BE2C (cell line): ENCODE results near the gene ZNF516. TPM values are rescaled to one million over a fixed set of nuclear protein-coding genes. Genes with fewer than 3 reads are reported as not detected.
"Not testable (repeated sequence)": the region's sequence is repeated elsewhere in the genome, so short reads cannot be mapped to it uniquely, and the experiment has no call there.

ENCODE experiments used
- DNase-seq: peaks from one replicate; pipeline ENCODE4 v3.0.0-alpha.2; 2020
- H3K27me3 ChIP-seq: fragments of 250-450 bp; sonication (Bioruptor Pico); 2 replicates; pipeline ENCODE4 v1.5.1; 2020; ENCODE audit warnings: mild to moderate bottlenecking
- H3K36me3 ChIP-seq: fragments of 250-450 bp; sonication (Bioruptor Pico); 2 replicates; pipeline ENCODE4 v1.5.1; 2020; ENCODE audit warnings: mild to moderate bottlenecking
- H3K4me1 ChIP-seq: fragments of 250-450 bp; sonication (Bioruptor Pico); 2 replicates; pipeline ENCODE4 v1.5.1; 2020
- H3K4me3 ChIP-seq: 2 replicates; pipeline ENCODE4 v1.5.1; 2011; ENCODE audit warnings: low read depth, low read length
- H3K9me3 ChIP-seq: fragments of 250-450 bp; sonication (Bioruptor Pico); 2 replicates; pipeline ENCODE4 v1.5.1; 2020
- CTCF ChIP-seq: IDR thresholded peaks from 2 replicates; pipeline ENCODE4 v1.5.1; 2012; ENCODE audit warnings: mild to moderate bottlenecking, low read depth, low read length
- polyA plus RNA-seq: library from polyadenylated mRNA; unstranded; fragments of >200 nt; gene quantifications from one replicate; pipeline ENCODE4 v1.2.1, GENCODE V29; 2012; ENCODE audit warnings: low read depth, missing spikeins; ENCODE audit not compliant: insufficient read length, insufficient read depth

The ZNF516 gene
- 11.1 TPM for polyA plus RNA-seq

- H3K4me3 ChIP-seq, result peak within 1 kb of the TSS; percentile 76
- H3K27me3 ChIP-seq, result no peaks in the 10 kb centered on the region
- H3K36me3 ChIP-seq, result no peaks in the 10 kb centered on the region
- no peaks in the 10 kb centered on the region for H3K4me1 ChIP-seq
- DNase-seq, result peak; percentile 54
- TF ChIP-seq CTCF, result no peak
- H3K9me3 ChIP-seq, result no peaks in the 10 kb centered on the region
These were observed at the start of gene ZNF516 for GRCh38 chr18:76495006-76495370. TSS of gene ZNF516 (minus strand) at chr18:76495242. CDS start at chr18:76443054, 52,188 bp downstream.

DNA sequence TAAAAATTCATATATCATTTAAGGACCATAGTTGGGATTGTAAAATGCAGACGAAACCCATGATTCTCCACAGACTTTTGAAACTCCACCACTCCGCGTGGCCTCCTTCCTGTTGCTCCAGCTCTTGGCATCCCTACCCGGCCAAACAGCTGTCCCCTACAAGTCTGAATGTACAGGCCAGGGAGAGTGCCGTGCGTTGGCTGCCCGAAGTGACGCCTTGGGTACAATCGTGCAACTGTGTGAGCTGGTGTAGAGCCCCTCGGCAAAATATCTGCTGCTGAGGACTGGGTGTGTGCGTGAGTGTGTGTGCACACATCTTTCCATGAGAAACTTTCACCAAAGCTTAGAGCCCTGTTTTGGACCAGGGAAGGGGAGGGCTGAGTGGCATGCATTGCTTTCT, 43.8 kb upstream of the ZNF516 start:
- no peak for TF ChIP-seq CTCF
- Histone ChIP-seq H3K4me1 (no peaks in the 10 kb centered on the region), H3K4me3 (no peak overlapping the region), H3K9me3 (no peaks in the 10 kb centered on the region), H3K27me3 (no peaks in the 10 kb centered on the region), H3K36me3 (no peaks in the 10 kb centered on the region)
- DNase-seq, result no peak

DNA sequence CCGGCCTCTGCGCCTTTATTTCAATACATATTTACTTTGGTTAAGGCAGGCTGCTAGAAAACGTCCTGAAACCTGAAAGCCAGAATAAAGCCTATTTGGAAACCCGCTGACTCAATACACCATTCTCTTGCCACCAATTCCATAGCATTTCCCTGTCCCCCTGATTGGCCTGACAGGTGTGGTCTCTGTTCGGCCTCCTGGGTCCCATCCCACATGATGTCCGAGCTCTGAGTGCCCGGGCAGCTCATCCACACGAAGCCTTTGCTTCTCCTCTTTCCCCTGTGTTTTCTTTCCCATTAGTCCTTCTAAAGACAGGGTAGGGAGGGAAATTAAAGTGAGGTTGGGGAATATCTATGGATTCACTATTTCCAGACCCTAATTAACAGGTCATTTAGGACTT, 42.6 kb upstream of the ZNF516 start:
- Histone ChIP-seq H3K4me3 (no peak overlapping the region), H3K9me3 (no peaks in the 10 kb centered on the region), H3K36me3 (no peaks in the 10 kb centered on the region), H3K27me3 (no peaks in the 10 kb centered on the region), H3K4me1 (no peaks in the 10 kb centered on the region)
- DNase-seq, result no peak
- no peak for TF ChIP-seq CTCF

GRCh38 chr18:76536593-76536992, 41.6 kb upstream of the ZNF516 start:
- H3K27me3 ChIP-seq, H3K4me1 ChIP-seq, H3K4me3 ChIP-seq, DNase-seq, H3K36me3 ChIP-seq, H3K9me3 ChIP-seq: not testable (repeated sequence)

DNA sequence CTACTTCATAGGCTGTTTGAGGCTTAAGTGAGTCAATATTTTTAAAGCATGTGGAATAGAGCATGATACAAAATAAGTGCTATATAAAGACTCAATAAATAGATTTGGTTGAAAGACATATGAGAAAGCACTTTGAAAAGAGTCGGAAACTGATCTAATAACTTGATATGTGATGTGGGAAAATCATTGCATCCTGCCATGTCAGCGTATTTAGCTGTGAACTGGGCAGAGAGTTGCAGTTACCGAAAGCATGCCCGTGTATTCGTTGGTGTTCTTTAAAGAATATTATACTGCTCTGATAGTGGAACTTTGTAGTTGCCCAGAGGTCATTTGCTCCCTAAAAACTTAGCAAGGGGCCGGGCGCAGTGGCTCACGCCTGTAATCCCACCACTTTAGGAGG, 37.8 kb upstream of the ZNF516 start:
- Histone ChIP-seq H3K36me3 (no peaks in the 10 kb centered on the region), H3K4me1 (no peaks in the 10 kb centered on the region), H3K9me3 (no peaks in the 10 kb centered on the region), H3K4me3 (no peak overlapping the region), H3K27me3 (no peaks in the 10 kb centered on the region)
- TF ChIP-seq CTCF, result no peak
- no peak for DNase-seq

DNA sequence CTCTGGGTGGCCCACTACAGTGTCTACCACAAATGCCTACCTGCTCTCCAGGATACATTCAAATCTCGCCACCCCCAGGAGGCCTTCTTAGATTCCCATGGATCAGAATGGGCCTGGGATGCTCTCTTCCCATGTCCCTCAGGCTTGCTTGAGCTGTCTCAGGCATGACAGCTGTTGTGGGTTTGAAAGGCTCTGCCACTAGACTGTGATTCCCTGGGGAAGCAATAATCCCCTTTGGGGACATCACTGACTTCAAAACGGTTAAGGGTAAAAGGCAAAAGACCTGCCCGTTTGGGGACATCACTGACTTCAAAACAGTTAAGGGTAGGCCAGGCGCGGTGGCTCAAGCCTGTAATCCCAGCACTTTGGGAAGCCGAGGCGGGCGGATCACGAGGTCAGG, 35.8 kb upstream of the ZNF516 start:
- Histone ChIP-seq H3K27me3 (no peaks in the 10 kb centered on the region), H3K4me3 (no peak overlapping the region)
- DNase-seq, result no peak

More for the DNA sequence above, 35.8 kb upstream of the ZNF516 start:
- H3K9me3 ChIP-seq, result no peaks in the 10 kb centered on the region
- no peak for TF ChIP-seq CTCF
- no peaks in the 10 kb centered on the region for H3K4me1 ChIP-seq
- no peaks in the 10 kb centered on the region for H3K36me3 ChIP-seq
